GM19351 (cell line): ENCODE measurements around the gene SOX8.
"Not testable (repeated sequence)": the region's sequence is repeated elsewhere in the genome, so short reads cannot be mapped to it uniquely, and the experiment has no call there.

Experiments
- ATAC-seq: cut with Tn5 transposase; IDR thresholded peaks from one replicate; pipeline ENCODE4 v1.9.1; 2021; ENCODE audit warnings: mild to moderate bottlenecking, moderate library complexity; ENCODE audit not compliant: unreplicated experiment

Gene SOX8

GRCh38 chr16:981695-982144, at the start of gene SOX8:
Gene SOX8 (plus strand): TSS chr16:981770. CDS start chr16:981923, 153 bp downstream.
- ATAC-seq, result no peak

DNA sequence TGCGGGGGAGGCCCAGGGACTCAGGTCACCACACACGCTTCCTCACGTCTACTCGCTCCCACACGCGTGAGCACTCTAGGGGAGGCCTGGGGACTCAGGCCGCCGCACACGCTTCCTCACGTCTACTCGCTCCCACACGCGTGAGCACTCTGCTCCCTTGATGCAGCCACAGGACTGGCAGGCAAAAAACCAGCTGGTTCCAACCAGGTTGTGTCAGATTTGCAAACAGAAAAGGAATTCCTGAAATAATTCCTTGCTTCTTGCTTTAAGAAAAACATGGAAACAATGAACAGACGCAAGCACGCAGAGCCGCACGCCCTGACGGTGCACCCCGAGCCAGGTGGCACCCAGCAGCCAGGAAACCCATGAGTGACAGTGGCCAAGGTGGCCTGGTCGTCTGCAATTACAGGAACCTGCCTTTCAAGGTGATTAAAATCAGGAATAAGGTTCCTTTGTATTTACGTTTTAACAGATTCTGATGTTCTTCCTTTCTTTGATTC, 48.7 kb upstream of the SOX8 start:
- no peak for ATAC-seq

DNA sequence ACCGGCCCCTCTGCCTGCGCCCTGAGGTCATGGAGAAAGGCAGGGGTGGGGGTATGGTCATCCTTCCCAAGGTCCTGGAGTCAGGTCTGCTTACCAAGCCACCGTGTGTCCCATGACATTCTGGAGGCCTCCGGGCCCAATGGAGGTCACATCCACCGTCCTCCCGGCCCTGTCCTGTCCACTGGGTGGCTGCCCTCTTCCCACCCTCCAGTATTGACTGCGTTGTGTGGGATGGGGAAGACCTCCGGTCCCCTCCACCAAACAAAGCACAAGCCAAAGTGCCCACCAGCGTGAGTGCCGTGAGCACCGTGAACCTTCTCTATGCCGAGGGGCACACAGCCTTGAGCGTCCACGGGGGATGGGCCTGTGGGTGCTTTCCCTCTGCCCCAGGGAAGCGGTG, 48.0 kb upstream of the SOX8 start:
- ATAC-seq, result no peak

GRCh38 chr16:934178-934577, 47.4 kb upstream of the SOX8 start:
- ATAC-seq, result no peak

- no peak for ATAC-seq
Measured at GRCh38 chr16:935684-936083, 45.9 kb upstream of the SOX8 start.

DNA sequence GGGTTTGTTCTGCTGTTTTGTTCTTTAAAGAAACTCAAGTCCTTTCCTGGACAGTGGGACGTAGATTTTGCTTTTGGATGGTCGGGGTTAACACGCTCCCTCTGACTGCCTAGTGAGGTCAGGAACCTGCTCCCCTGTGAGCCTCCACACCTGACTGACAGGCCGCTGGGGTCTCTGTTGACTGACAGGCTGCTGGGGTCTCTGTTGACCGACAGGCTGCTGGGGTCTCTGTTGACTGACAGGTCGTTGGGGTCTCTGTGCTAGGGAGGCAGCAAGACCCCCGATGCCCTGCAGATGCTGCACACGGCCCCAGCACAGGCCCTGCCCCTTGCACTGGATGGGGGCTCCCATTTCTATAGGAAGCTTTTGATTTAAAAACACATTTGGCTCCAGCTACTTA, 44.3 kb upstream of the SOX8 start:
- ATAC-seq, result no peak

DNA sequence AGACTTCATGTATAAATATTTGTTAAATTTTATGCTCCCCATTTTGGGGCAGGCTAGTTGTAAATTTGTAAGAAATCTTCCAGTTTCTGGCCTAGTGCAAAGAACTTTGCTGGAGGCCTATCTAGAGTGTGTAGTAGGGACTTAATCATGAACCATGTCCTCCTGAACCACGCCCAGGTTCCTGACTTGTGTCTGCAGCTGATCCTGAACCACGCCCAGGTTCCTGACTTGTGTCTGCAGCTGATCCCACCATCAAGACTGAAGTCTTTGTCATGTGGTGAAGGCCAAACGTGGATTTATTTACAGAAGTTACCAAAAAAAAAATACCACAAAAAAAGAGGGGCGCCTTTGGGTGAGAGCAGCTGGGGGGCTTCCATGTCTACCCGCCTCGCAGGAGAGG, 43.8 kb upstream of the SOX8 start:
- ATAC-seq, result no peak

DNA sequence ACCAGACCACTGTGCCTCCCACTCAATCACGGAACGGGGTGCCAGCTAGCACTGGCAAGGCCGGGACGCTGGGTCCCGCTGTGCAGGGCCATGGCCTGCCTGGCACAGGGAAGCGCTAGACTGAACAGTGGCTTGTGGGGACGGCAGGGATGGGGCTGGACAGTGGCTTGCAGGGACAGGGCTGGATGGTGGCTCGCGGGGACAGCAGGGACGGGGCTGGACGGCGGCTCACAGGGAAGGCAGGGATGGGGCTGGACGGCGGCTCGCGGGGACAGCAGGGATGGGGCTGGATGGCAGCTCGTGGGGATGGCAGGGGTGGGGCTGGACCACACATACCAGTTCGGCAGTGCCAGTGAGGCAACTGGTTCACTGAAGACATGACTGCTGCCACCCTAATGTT, 43.4 kb upstream of the SOX8 start:
- no peak for ATAC-seq

GRCh38 chr16:938752-939151, 42.8 kb upstream of the SOX8 start:
- ATAC-seq, result no peak

DNA sequence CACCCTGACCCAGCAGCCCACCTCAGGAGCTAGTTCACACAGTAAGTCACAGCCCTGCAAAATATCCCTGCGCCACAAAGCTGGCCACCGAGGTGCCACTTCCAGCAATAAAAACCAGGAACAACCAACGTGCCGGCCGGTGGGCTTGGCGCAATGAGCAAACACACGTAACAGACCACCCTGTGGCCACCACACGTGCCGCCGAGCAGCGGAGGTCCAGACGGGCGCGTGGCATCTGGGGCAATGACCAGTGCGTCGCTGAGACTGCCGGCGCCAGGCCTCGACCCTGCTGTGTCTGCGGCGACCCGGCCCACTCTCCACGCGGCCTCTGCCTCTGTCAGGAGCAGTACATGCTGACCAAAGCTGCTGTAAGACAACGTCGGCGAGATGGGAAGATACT, 42.3 kb upstream of the SOX8 start:
- ATAC-seq, result no peak

GRCh38 chr16:939941-940340, 41.6 kb upstream of the SOX8 start:
- ATAC-seq, result no peak

DNA sequence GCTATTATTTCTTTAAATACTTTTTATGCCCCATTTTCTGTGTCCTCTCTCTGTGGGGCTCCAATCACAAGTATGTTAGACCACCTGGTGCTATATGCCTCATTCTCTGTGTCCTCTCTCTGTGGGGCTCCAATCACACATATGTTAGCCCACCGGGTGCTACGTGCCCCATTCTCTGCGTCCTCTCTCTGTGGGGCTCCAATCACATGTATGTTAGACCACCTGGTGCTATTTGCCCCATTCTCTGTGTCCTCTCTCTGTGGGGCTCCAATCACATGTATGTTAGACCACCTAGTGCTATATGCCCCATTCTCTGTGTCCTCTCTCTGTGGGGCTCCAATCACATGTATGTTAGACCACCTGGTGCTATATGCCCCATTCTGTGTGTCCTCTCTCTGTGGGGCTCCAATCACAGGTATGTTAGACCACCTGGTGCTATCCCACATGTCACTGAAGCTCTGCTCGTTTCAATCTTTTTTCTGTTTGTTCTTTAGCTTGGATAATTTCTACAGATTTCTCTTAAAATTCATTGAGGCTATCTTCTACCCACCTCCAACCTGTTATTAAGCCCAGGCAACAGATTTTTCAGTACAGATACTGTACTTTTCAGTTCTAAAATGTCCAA, 39.0 kb upstream of the SOX8 start:
- no peak for ATAC-seq

- no peak for ATAC-seq
Measured at GRCh38 chr16:943971-944370, 37.6 kb upstream of the SOX8 start.

- ATAC-seq, result no peak
Measured at GRCh38 chr16:945271-946047, 36.1 kb upstream of the SOX8 start.

- no peak for ATAC-seq
Measured at GRCh38 chr16:946048-946395, 35.5 kb upstream of the SOX8 start.

DNA sequence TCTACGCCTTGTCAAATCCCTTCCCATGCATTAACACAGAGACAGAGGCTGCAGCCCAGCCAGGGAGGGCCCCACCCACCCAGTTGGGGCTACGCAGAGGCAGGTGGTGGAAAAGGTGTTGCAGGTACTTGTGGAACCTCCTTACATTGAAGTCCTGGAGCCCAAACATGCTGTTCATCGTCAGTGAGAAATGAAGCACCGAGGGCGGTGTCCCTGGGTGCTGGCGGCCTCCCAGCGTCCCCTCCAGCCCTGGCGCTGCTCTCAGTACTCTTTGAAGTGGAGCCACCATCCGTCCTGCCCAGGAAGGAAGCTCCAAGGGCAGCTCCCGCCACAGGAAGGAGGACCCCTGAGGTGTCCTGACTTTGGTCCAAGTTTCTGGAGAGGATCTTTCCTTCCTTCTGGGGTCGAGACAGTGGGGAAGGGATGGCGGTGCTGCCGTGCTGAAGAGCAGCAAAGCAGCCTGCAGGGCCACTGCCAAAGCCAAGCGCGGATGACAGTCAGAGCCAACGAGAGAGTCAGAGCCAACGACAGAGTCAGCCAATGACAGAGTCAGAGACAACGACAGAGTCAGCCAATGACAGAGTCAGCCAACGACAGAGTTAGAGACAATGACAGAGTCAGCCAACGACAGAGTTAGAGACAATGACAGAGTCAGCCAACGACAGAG, 34.2 kb upstream of the SOX8 start:
- no peak for ATAC-seq

DNA sequence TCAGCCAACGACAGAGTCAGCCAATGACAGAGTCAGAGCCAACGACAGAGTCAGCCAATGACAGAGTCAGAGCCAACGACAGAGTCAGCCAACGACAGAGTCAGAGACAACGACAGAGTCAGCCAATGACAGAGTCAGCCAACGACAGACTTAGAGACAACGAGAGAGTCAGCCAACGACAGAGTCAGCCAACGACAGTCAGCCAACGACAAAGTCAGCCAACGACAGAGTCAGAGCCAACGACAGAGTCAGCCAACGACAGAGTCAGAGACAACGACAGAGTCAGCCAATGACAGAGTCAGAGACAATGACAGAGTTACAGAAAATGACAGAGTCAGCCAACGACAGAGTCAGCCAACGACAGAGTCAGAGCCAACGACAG, 33.7 kb upstream of the SOX8 start:
- not testable (repeated sequence) for ATAC-seq

DNA sequence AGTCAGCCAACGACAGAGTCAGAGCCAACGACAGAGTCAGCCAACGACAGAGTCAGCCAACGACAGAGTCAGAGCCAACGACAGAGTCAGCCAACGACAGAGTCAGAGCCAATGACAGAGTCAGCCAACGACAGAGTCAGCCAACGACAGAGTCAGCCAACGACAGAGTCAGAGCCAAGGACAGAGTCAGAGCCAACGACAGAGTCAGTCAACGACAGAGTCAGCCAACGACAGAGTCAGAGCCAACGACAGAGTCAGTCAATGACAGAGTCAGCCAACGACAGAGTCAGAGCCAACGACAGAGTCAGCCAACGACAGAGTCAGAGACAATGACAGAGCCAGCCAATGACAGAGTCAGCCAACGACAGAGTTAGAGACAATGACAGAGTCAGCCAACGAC, 32.8 kb upstream of the SOX8 start:
- not testable (repeated sequence) for ATAC-seq

- ATAC-seq, result not testable (repeated sequence)
Measured at GRCh38 chr16:950733-951573, 30.6 kb upstream of the SOX8 start.

DNA sequence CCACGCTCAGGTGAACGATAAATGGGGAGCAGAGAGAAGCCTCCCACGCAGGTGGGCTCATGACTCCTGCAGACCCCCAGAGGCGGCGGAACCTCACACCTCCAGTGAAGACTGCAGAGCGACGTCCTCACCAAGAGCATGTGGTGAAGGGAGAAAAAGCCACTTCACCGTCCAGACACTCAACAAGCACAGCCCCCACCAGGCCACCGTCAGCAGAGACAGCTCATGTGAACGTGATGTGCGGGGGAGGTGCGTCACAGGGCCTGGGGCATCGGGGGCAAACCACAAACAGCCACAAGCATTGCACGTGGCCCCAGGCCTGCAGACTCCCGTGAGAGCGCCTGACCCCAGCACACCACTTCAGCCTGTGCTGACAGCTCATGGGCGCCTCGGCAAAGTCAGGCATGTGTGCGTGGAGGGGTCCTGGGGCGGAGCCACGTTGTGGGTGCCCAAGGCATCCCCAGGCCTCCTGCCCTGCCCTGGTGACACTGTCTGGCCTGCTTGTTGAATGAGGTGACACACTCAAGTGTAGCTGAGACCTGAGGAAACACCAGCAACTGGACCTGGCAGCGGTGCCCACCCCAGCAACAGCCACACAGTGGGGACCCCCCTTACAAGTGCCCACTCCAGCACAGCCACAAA, 29.8 kb upstream of the SOX8 start:
- no peak for ATAC-seq

- ATAC-seq, result no peak
Measured at GRCh38 chr16:952321-952720, 29.2 kb upstream of the SOX8 start.
